ENCODE data around the gene ERBB4.

The ERBB4 gene

DNA sequence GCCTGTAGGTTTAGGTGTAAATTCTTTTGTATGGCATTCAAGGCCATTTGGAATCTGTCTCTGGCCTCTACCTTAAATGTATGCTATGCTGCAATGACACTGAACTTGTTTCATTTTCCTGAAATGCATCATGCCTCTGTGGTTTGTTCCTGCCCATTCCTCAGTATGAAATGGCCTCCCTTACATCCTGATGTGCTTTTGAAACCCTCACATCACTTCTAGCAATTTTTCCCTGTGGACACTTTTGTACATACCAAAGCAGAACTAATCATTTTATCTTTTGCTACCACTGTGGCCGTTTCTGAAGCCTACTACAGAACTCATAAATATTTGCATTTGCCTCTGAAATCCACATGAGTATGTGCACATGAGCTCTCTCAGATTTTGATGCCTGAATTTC, 557.2 kb downstream of the ERBB4 start:
- no peak for DNase-seq

GRCh38 chr2:211976076-211976475, 562.5 kb downstream of the ERBB4 start:
- no peak for DNase-seq

DNA sequence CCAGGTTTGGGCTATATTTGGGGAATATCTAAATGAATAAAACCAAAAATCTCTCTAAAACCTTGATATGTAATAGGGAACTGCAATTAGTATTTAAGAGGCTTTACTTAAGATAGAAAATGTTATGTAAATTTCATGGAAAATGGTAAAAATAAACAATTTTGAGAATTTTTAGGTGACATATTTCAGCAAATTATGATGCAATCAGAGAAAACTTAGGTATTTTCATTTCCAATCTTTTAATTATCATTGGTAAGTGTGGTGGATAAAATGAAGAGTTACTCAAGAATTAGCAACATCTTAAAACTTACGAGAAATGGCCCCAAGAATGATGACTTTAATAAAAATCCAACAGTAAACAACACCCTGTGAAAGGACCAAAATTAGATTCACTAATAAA, 571.4 kb downstream of the ERBB4 start:
- no peak for DNase-seq

GRCh38 chr2:211963969-211964368, 574.6 kb downstream of the ERBB4 start:
- no peak for DNase-seq

GRCh38 chr2:211957799-211958198, 580.8 kb downstream of the ERBB4 start:
- DNase-seq: no peak

DNA sequence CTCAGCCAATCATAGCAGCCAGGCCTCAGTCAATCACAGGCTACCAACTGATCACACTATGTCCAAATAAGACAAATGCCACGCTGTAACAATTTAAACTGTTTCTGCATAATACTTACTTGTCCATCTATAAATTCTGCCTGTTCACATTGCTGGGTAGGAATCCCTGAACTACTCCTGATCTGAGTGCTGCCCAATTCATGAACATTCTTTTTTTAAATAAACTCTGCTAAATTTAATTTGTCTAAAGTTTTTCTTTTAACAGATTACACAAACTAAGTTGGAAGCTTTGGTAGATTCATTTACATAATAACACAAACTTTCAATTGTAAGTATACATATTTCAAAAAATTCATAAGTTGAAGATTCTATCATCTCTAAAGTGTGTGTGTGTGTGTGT, 583.0 kb downstream of the ERBB4 start:
- no peak for DNase-seq

- DNase-seq: no peak
Observed at GRCh38 chr2:211948932-211949331, 589.7 kb downstream of the ERBB4 start.

DNA sequence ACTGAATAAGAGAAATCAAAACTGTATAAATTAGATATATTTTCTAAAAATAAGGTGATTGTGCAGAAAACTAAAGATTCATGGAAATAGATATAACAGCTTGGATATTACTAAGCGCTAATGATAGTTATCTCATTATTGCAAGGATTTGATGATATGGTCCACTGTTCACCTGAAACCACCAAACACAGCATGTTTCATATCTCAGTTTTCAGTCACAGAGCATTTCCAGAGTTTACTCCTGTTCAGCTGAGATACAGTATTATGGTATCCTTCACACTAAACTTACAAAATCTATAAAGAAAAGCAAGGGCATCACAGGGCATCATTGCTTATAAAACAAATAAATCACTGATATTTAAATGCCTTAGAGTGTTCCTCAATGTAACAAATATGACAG, 591.6 kb downstream of the ERBB4 start:
- no peak for DNase-seq

GRCh38 chr2:211944572-211944971, 594.0 kb downstream of the ERBB4 start:
- no peak for DNase-seq

DNA sequence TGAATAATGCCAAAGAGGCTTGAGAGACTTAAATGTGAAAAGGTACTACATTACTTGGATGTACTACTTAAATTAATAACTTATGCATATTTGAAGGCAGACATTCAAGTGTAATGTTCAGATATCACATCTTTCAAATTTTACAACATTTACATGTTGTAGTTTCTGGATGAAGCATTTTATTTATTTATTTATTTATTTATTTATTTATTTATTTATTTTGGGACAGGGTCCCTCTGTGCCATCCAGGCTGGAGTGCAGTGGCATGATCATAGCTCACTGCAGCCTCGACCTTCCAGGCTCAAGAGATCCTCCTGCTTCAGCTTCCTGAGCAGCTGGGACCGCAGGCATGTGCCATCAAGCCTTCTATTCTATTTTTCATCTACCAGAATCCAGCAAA, 596.4 kb downstream of the ERBB4 start:
- no peak for DNase-seq

DNA sequence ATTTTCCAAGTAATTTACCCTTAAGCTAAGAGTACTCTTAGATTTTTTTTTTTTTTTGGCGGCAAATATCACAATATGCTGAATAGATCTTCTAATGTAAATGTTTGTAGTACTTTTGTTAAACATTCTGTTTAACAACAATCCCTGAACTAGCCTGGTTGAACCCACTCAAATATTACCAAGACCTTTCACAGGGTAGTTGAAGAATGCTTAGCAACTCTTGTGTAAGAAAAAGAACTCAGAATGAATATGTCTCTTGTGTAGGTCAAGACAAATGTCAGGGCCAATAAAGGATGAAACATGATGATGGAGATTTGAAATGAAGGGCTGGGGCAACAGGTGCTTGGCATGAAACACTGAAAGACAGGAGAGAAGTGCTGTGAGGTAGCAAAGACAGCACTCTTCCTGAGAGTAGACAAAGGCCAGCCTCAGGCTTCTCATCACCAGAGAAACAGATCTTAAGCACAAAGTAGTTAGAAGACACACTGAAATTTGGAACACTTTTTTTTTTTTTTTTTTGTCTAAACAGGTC, 597.3 kb downstream of the ERBB4 start:
- DNase-seq: no peak

GRCh38 chr2:211939177-211939576, 599.4 kb downstream of the ERBB4 start:
- no peak for DNase-seq

- DNase-seq: no peak
Observed at GRCh38 chr2:211934811-211935210, 603.8 kb downstream of the ERBB4 start.

- no peak for DNase-seq
Observed at GRCh38 chr2:211931314-211931713, 607.3 kb downstream of the ERBB4 start.

GRCh38 chr2:211930331-211930730, 608.3 kb downstream of the ERBB4 start:
- no peak for DNase-seq

- no peak for DNase-seq
Observed at GRCh38 chr2:211928201-211928600, 610.4 kb downstream of the ERBB4 start.

- no peak for DNase-seq
Observed at GRCh38 chr2:211923019-211923418, 615.6 kb downstream of the ERBB4 start.

- DNase-seq: no peak
Observed at GRCh38 chr2:211903961-211904360, 634.6 kb downstream of the ERBB4 start.

GRCh38 chr2:211901226-211901846, 637.3 kb downstream of the ERBB4 start:
- no peak for DNase-seq

DNA sequence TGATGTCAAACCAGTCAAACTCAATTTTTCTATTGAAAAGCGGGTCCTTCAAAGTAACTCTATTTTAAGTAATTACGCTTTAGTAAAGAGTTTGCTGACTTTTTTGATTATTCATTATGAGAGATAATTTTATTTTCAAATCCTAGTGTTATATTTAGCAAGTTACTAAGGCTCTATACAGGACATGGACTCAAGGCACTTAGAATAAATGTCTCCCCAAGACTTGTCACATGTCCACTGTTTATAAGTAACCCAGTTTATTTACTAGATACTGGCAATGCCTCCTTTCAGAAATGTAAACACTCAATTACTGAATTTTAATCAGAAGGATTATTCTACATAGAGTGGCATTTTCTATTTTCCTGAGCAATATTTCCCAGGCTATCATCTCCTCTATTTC, 638.1 kb downstream of the ERBB4 start:
- DNase-seq: no peak

DNA sequence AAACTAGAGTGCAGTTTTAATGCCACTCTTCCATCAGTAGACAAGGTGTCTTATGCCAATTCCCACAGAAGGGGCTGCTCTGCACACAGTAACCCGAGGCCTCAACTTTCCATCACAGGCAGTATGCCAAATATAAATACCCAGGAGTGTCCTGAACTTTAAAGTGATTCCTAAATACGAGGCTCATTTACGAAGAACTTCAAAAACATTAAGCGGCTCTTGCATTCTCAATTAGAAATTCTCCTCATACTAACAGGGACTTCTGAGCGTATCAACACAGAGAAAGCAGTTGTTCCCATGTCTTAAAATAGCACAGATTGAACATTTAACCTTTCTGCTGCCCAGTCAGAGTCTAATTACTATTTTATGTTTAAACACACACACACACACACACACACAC, 638.6 kb downstream of the ERBB4 start:
- no peak for DNase-seq

DNA sequence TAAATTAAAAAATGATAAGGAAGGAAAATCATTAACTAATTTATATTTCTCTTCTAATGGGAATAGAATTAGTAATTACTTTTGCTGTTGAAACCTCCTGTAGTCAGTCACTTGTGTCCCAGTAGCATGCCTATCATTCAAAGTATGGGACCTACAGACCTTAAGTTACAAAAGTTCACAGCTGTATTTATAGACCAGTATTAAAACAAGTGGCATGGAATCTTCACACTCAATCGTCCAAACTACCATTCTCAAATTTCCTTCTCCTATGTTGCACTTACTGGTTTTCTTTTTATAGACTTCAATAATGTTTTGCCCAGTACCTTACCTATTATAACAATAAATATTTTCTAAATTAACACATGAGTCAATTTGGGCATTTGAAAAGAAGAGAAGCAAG, 639.9 kb downstream of the ERBB4 start:
- DNase-seq: no peak

GRCh38 chr2:211881449-211881848, 657.2 kb downstream of the ERBB4 start:
- no peak for DNase-seq

DNA sequence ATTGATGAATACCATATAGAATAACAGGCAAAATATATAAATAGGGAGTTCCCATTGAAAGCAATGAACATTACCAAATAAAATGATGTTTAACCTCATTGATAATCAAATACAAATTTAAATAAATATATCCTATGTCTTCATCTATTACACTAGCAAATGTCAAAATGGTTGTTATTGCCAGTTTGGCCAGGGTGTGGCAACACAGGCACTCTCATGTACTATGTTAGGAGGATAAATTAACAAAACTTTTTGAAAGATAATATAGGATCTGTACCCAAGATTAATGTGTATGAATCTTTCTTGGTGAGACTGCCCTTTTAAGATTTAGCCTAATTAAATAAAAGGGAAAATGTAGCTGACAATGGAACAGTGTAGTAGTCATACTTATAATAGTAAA, 659.3 kb downstream of the ERBB4 start:
- no peak for DNase-seq

DNA sequence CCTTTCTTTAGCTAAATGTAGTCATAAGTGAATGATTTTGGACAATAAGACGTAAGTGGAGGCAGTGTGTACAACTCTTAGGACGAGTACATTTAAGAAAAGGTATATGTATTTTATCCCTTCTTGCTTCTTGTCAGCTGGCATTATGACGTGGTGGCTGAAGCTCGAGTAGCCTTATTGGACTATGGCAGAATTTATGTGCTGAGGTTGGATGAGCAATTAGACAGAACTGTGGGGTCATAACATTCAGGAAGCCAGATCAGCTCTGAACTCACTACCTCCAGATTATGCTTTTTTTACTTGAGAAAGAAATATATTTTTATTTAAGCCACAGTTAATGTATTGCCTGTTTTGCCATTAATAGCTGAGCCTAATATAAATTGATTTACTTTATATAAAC, 661.5 kb downstream of the ERBB4 start:
- DNase-seq: no peak
